ENCODE measurements around the gene PRRT2. TPM values are rescaled to one million over a fixed set of nuclear protein-coding genes. Genes with fewer than 3 reads are reported as not detected.

The PRRT2 gene
- total RNA-seq, 3 donors from 2014 or later = 2.9 to 3.9 (median 3.5) TPM

GRCh38 chr16:29841631-29842030, 29.6 kb downstream of the PRRT2 start:
- intact Hi-C loops (cut with DNase I; ENCODE audit: low total_unique reads) = no loop called here
- DNase-seq (ENCODE audit: low spot score in 2 of 2) = no peak
- Histone ChIP-seq H3K27me3 (no peaks in the 10 kb centered on the region), H3K4me3 (no peak overlapping the region), H3K36me3 (peaks cover 5% of the 10 kb centered on the region), H3K9me3 (no peaks in the 10 kb centered on the region), H3K27ac (no peak overlapping the region), H3K4me1 (no peaks in the 10 kb centered on the region)
- TF ChIP-seq CTCF (IDR thresholded peaks at IDR 0.05) (no peak), POLR2AphosphoS5 (IDR thresholded peaks at IDR 0.05) (no peak), POLR2A (IDR thresholded peaks at IDR 0.05) (no peak)

DNA sequence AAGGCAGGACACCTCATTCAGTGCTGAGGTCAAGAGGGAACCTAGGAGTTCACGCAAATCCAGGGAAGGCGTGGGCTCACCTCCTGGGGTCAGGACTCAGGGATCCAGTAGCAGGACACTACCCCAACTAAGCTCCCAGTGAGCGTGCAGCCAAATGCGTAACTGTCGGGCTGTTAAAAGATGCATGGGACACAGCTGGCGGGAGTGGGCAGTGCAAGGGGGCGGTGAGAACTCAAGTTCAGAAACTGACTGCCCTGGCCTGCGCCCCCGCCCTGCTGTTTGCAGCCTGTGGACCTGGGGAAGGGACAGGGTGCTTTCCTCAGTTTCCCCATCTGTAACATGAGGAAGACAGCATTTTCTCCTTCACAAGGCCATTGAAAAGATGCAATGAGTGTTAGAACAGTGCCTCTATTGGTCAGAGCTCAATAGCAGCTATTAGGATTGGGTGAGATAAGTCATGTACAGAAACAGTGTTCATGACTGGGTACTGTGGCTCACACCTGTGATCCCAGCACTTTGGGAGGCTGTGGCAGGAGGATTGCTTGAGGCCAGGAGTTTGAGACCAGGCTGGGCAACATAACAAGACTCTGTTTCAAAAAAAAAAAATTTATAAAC, 30.8 kb downstream of the PRRT2 start:
- Histone ChIP-seq H3K27ac (no peak overlapping the region), H3K9me3 (no peaks in the 10 kb centered on the region), H3K4me3 (no peak overlapping the region), H3K4me1 (no peaks in the 10 kb centered on the region), H3K27me3 (no peaks in the 10 kb centered on the region), H3K36me3 (peaks cover 5% of the 10 kb centered on the region)
- DNase-seq (ENCODE audit: low spot score in 2 of 2) = no peak
- intact Hi-C loops (cut with DNase I; ENCODE audit: low total_unique reads) = no loop called here
- no peak for TF ChIP-seq POLR2A (IDR thresholded peaks at IDR 0.05)
- no peak for TF ChIP-seq CTCF (IDR thresholded peaks at IDR 0.05)
- no peak for TF ChIP-seq POLR2AphosphoS5 (IDR thresholded peaks at IDR 0.05)

- no peak for DNase-seq (ENCODE audit: low spot score in 2 of 2)
- TF ChIP-seq POLR2AphosphoS5 (IDR thresholded peaks at IDR 0.05) = no peak
- TF ChIP-seq CTCF (IDR thresholded peaks at IDR 0.05) = no peak
- no peak for TF ChIP-seq POLR2A (IDR thresholded peaks at IDR 0.05)
- intact Hi-C loops (cut with DNase I; ENCODE audit: low total_unique reads) = no loop called here
- no peak overlapping the region for H3K27ac ChIP-seq
- H3K9me3 ChIP-seq = no peaks in the 10 kb centered on the region
- no peak overlapping the region for H3K4me3 ChIP-seq
- H3K4me1 ChIP-seq = no peaks in the 10 kb centered on the region
- H3K36me3 ChIP-seq = peaks cover 5% of the 10 kb centered on the region
- H3K27me3 ChIP-seq = no peaks in the 10 kb centered on the region
These were observed 31.9 kb downstream of the PRRT2 start for GRCh38 chr16:29843931-29844330.

- no peaks in the 10 kb centered on the region for H3K9me3 ChIP-seq
- no peak overlapping the region for H3K4me3 ChIP-seq
- H3K27me3 ChIP-seq = no peaks in the 10 kb centered on the region
- TF ChIP-seq POLR2AphosphoS5 (IDR thresholded peaks at IDR 0.05) = no peak
- intact Hi-C loops (cut with DNase I; ENCODE audit: low total_unique reads) = no loop called here
- H3K27ac ChIP-seq = no peak overlapping the region
- H3K36me3 ChIP-seq = peaks cover 5% of the 10 kb centered on the region
- H3K4me1 ChIP-seq = no peaks in the 10 kb centered on the region
- no peak for DNase-seq (ENCODE audit: low spot score in 2 of 2)
These were observed 32.8 kb downstream of the PRRT2 start for GRCh38 chr16:29844575-29845331.

- no peak overlapping the region for H3K4me3 ChIP-seq
- no peaks in the 10 kb centered on the region for H3K27me3 ChIP-seq
- H3K4me1 ChIP-seq = no peaks in the 10 kb centered on the region
- TF ChIP-seq CTCF (IDR thresholded peaks at IDR 0.05) (no peak), POLR2AphosphoS5 (IDR thresholded peaks at IDR 0.05) (no peak), POLR2A (IDR thresholded peaks at IDR 0.05) (no peak)
- H3K9me3 ChIP-seq = no peaks in the 10 kb centered on the region
- no peak overlapping the region for H3K27ac ChIP-seq
- no peaks in the 10 kb centered on the region for H3K36me3 ChIP-seq
- no peak for DNase-seq (ENCODE audit: low spot score in 2 of 2)
- intact Hi-C loops (cut with DNase I; ENCODE audit: low total_unique reads) = no loop called here
These were observed 33.7 kb downstream of the PRRT2 start for GRCh38 chr16:29845656-29846055.

Data from breast epithelium (tissue), 4 donors.